HCT116 (cell line): ENCODE results near the gene ESF1. TPM values are rescaled to one million over a fixed set of nuclear protein-coding genes. Genes with fewer than 3 reads are reported as not detected.

Source experiments
- ATAC-seq: fragments of 200-7000 bp; cut with Tn5 transposase; 2 replicates; pipeline ENCODE4 v1.9.1; 2020; ENCODE audit warnings: mild to moderate bottlenecking, moderate library complexity
- BruUV-seq: library from RNA; stranded (reverse); fragments of 400-500 nt; replicated peaks from 2 replicates; lab custom pipeline; 2021; lab: Mats Ljungman, UMichigan
- CTCF ChIA-PET: fragments of 300-600 bp; sonication (Branson Sonifier 250); formaldehyde crosslinking; loops from one replicate; lab custom pipeline; 2021; ENCODE audit warnings: antibody characterized with exemption; lab: Charles Lee
- POLR2A ChIA-PET: fragments of 300-600, 350-600 bp; sonication (Branson Sonifier 250); formaldehyde crosslinking; loops from one replicate; lab custom pipeline; 2021; ENCODE audit warnings: antibody characterized with exemption; lab: Charles Lee
- RAD21 ChIA-PET, 2 experiments: fragments of 300-600 bp; sonication (Branson Sonifier 250); formaldehyde crosslinking; loops; one replicate each; lab custom pipeline; 2023; ENCODE audit warnings: low total read pairs in 2 of 2; ENCODE audit not compliant: uncharacterized antibody in 2 of 2, unreplicated experiment in 2 of 2, low non-redundant PET in 1 of 2; lab: Charles Lee
- DNase-seq: peaks from one replicate; pipeline ENCODE4 v3.0.0-alpha.2; 2010; ENCODE audit warnings: low read depth, low spot score
- H2AFZ ChIP-seq: fragments of 200-600 bp; shearing (Covaris generic), sonication (generic); 2 replicates; pipeline ENCODE4 v1.6.1; 2017; ENCODE audit warnings: low read depth, mixed run types, mixed read lengths, antibody characterized with exemption, low read length; ENCODE audit not compliant: poor library complexity, severe bottlenecking
- H3K27ac ChIP-seq: 2 replicates; pipeline ENCODE4 v1.5.1; 2012; ENCODE audit warnings: low read depth, low read length
- H3K27me3 ChIP-seq: fragments of 200-600 bp; sonication (generic); 2 replicates; pipeline ENCODE4 v1.6.1; 2016; ENCODE audit warnings: mixed run types, low read length, mixed read lengths; ENCODE audit not compliant: insufficient read depth
- H3K36me3 ChIP-seq, 2 experiments: fragments of 200-500 bp in 1 of 2; fragments of 200-600 bp in 1 of 2; sonication (Bioruptor generic) in 1 of 2; sonication (generic) in 1 of 2; 2 replicates each; pipeline versions ENCODE4 v1.5.1 to v1.6.1; 2014 to 2016; ENCODE audit warnings: low read length in 2 of 2, inconsistent platforms in 1 of 2, mixed read lengths in 1 of 2, mixed run types in 1 of 2; ENCODE audit not compliant: insufficient read depth in 2 of 2, control insufficient read depth in 1 of 2
- H3K4me1 ChIP-seq, 2 experiments: fragments of 200-600 bp in 1 of 2; sonication (generic) in 1 of 2; 2 replicates each; pipeline versions ENCODE4 v1.5.1 to v1.6.1; 2012 to 2017; ENCODE audit warnings: low read length in 2 of 2, inconsistent platforms in 1 of 2, mild to moderate bottlenecking in 1 of 2, mixed read lengths in 1 of 2, mixed run types in 1 of 2, moderate library complexity in 1 of 2; ENCODE audit not compliant: insufficient read depth in 2 of 2, control insufficient read depth in 1 of 2
- H3K4me2 ChIP-seq: fragments of 200-600 bp; sonication (generic); 2 replicates; pipeline ENCODE4 v1.6.1; 2017; ENCODE audit warnings: mixed run types, low read length, mixed read lengths
- H3K4me3 ChIP-seq, 2 experiments: fragments of 200-600 bp in 1 of 2; sonication (generic) in 1 of 2; replicated peaks in 1 of 2; 2 replicates each; pipeline ENCODE4 v1.5.1; 2011 to 2016; ENCODE audit warnings: low read length in 2 of 2, control low read depth in 1 of 2, low read depth in 1 of 2, mild to moderate bottlenecking in 1 of 2, mixed read lengths in 1 of 2, mixed run types in 1 of 2
- H3K79me2 ChIP-seq: fragments of 200-600 bp; sonication (generic); 2 replicates; pipeline ENCODE4 v1.6.1; 2017; ENCODE audit warnings: mild to moderate bottlenecking, mixed run types, low read length, moderate library complexity, mixed read lengths; ENCODE audit not compliant: insufficient read depth
- H3K9ac ChIP-seq: fragments of 200-600 bp; sonication (generic); 2 replicates; pipeline ENCODE4 v1.6.1; 2016; ENCODE audit warnings: low read length, mixed read lengths
- H3K9me2 ChIP-seq: fragments of 200-600 bp; sonication (generic), shearing (Covaris generic); 2 replicates; pipeline ENCODE4 v1.6.1; 2017; ENCODE audit warnings: mixed run types, mild to moderate bottlenecking, moderate library complexity; ENCODE audit not compliant: insufficient read depth
- H3K9me3 ChIP-seq, 2 experiments: fragments of 200-500 bp in 1 of 2; fragments of 200-600 bp in 1 of 2; sonication (Bioruptor generic) in 1 of 2; sonication (generic) in 1 of 2; 2 replicates each; pipeline ENCODE4 v1.6.1; 2014 to 2017; ENCODE audit warnings: low read length in 2 of 2, mixed read lengths in 2 of 2, inconsistent platforms in 1 of 2, low read depth in 1 of 2, mild to moderate bottlenecking in 1 of 2, mixed run types in 1 of 2, moderate library complexity in 1 of 2; ENCODE audit not compliant: control insufficient read depth in 1 of 2, insufficient read depth in 1 of 2
- H4K20me1 ChIP-seq: fragments of 200-600 bp; sonication (generic), shearing (Covaris generic); 2 replicates; pipeline ENCODE4 v1.6.1; 2017; ENCODE audit warnings: mixed run types, mild to moderate bottlenecking, moderate library complexity; ENCODE audit not compliant: insufficient read depth
- CBX3 ChIP-seq: IDR thresholded peaks from 2 replicates; pipeline ENCODE4 v1.6.1; 2012; ENCODE audit warnings: low read depth
- CEBPB ChIP-seq: IDR thresholded peaks from 2 replicates; pipeline ENCODE4 v1.6.1; 2012; ENCODE audit warnings: low read depth
- EGR1 ChIP-seq: IDR thresholded peaks from 2 replicates; pipeline ENCODE4 v1.6.1; 2012; ENCODE audit warnings: low read depth
- ELF1 ChIP-seq: IDR thresholded peaks from 2 replicates; pipeline ENCODE4 v1.6.1; 2012; ENCODE audit warnings: low read depth, borderline replicate concordance
- EZH2phosphoT487 ChIP-seq: fragments of 200-600 bp; IDR thresholded peaks from 2 replicates; pipeline ENCODE4 v1.6.1; 2018; ENCODE audit warnings: antibody characterized with exemption, borderline replicate concordance
- POLR2AphosphoS5 ChIP-seq: IDR thresholded peaks from 2 replicates; pipeline ENCODE4 v1.6.1; 2011; ENCODE audit warnings: mild to moderate bottlenecking, low read depth, low read length, moderate library complexity
- TCF7L2 ChIP-seq: IDR thresholded peaks from 2 replicates; pipeline ENCODE4 v1.7.0; 2011; ENCODE audit warnings: borderline replicate concordance, inconsistent platforms; ENCODE audit not compliant: insufficient read depth, insufficient read length; ENCODE audit errors: extremely low read depth
- YY1 ChIP-seq: IDR thresholded peaks from 2 replicates; pipeline ENCODE4 v1.6.1; 2011; ENCODE audit warnings: low read length, low read depth, moderate library complexity, mild to moderate bottlenecking; ENCODE audit not compliant: insufficient replicate concordance; ENCODE audit errors: extremely low read depth
- ZFX ChIP-seq: fragments of 450-650 bp; IDR thresholded peaks from 2 replicates; pipeline ENCODE4 v1.6.1; 2017
- intact Hi-C: fragments of 100-400 bp; cut with micrococcal nuclease; formaldehyde crosslinking; loops from 2 replicates; pipeline ENCODE4 v1.10.0; 2022
- total RNA-seq: library from RNA; stranded (reverse); gene quantifications from one replicate; pipeline ENCODE4 v1.2.1, GENCODE V29; 2021; ENCODE audit not compliant: unreplicated experiment
- TF ChIP-seq, protein P1 (sequence below): IDR thresholded peaks from 2 replicates; pipeline ENCODE4 v1.6.1; 2012
- TF ChIP-seq, protein P2 (sequence below): IDR thresholded peaks from 2 replicates; pipeline ENCODE4 v1.6.1; 2012; ENCODE audit warnings: low read depth

ESF1 gene
- total RNA-seq, 1 experiment from 2014 or later: 25.4 TPM

DNA sequence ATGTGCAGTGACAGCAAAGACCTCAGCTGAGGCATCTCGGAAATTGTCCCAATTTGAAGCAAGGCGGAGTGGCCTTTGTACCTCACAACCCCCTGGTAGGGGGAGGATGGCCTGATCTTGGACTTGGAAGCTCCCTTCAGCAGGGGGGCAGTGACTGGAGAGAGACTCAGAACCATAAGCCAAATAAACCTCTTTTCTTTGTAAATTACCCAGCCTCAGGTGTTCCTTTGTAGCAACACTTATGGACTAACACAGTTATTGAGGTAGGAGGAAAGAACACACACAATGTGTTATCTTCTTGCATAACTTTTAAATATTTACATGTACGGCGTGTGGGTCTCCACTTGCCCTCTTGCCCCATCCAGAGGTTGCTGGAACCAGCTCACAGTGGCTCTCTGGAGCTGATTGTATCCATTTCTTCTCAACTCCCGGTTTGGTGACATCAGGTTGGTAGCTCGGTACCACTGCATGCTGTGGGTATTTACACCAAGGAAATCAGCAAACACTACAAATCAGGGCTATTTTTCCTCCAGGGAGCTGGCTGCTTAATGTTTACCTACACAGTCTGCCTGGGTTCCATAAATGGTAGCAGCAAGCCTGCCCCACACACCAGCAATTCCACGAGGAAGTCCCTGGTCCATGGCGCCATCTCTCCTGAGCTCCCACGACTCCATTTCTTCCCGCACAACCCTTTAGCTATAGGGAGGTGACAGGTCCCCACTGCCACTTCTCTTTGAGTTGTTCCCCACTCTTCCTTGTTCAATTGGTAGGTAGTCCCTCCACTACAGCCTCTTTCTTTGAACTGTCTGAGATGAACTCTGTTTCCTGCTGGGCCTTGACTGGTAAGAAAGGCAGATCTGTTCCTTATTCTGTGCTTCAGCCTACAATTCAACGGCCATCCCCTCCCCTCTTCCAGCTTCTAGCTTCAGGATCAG lies 91.7 kb downstream of the ESF1 start:
- no peaks in the 10 kb centered on the region for H3K36me3 ChIP-seq
- no peaks in the 10 kb centered on the region for H3K79me2 ChIP-seq
- H3K4me2 ChIP-seq: no peak overlapping the region
- ChIA-PET RAD21 (no interaction called here), POLR2A (no interaction called here), CTCF (no interaction called here)
- intact Hi-C loops: no loop called here
- H3K27me3 ChIP-seq: no peaks in the 10 kb centered on the region
- H4K20me1 ChIP-seq: no peaks in the 10 kb centered on the region
- no peak for DNase-seq
- H3K4me3 ChIP-seq: no peak overlapping the region
- H3K4me1 ChIP-seq: no peaks in the 10 kb centered on the region
- TF ChIP-seq, protein P1, sequence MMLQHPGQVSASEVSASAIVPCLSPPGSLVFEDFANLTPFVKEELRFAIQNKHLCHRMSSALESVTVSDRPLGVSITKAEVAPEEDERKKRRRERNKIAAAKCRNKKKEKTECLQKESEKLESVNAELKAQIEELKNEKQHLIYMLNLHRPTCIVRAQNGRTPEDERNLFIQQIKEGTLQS: no peak
- TF ChIP-seq ZFX (no peak), EGR1 (no peak), POLR2AphosphoS5 (no peak)
- H3K9me3 ChIP-seq: no peaks in the 10 kb centered on the region
- H2AFZ ChIP-seq: no peak overlapping the region
- H3K27ac ChIP-seq: no peak overlapping the region
- no peak for ATAC-seq
- H3K9ac ChIP-seq: no peak overlapping the region
- H3K9me2 ChIP-seq: no peaks in the 10 kb centered on the region
- no TSS peak for BruUV-seq

DNA sequence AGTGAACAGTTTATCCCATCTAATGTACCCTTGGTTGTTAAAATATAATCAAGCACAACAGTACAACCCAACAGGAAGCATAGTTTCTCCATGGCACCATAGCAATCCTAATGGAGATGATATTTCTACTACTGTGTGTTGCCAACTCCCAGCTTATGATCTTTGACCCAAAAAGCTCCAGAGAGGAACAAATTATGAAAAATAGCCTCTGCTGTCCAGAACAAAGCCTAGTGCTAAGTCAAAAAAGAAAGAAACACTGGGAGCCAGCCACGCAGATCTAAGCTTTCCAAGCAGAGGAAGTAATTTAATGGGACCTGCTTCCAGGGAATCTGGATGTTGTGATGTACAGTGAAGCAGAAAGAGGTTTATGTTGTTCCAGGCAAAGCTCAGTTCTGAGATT lies 93.8 kb downstream of the ESF1 start:
- POLR2A ChIA-PET: no interaction called here
- no peaks in the 10 kb centered on the region for H3K27me3 ChIP-seq
- no peak overlapping the region for H3K4me2 ChIP-seq
- no peaks in the 10 kb centered on the region for H3K9me2 ChIP-seq
- CTCF ChIA-PET: no interaction called here
- no peak overlapping the region for H3K27ac ChIP-seq
- H3K4me1 ChIP-seq: no peaks in the 10 kb centered on the region
- H3K79me2 ChIP-seq: no peaks in the 10 kb centered on the region
- H3K9ac ChIP-seq: no peak overlapping the region
- no peaks in the 10 kb centered on the region for H3K36me3 ChIP-seq
- no peaks in the 10 kb centered on the region for H4K20me1 ChIP-seq
- H2AFZ ChIP-seq: no peak overlapping the region
- H3K9me3 ChIP-seq: no peaks in the 10 kb centered on the region
- no peak overlapping the region for H3K4me3 ChIP-seq
- RAD21 ChIA-PET: interaction anchor here in 1 of 2 experiments (0.6 kb wide), 1 partner anchor 33 kb away, joined by 4 read pairs; no protein-coding TSS in a partner anchor
- BruUV-seq: no TSS peak
- intact Hi-C loops: no loop called here
- DNase-seq (no peak), ATAC-seq (no peak)
- TF ChIP-seq EGR1 (no peak), CEBPB (no peak), YY1 (no peak), ELF1 (no peak), TCF7L2 (no peak), POLR2AphosphoS5 (no peak), CBX3 (no peak), EZH2phosphoT487 (no peak)
- TF ChIP-seq, protein P1: no peak
- TF ChIP-seq, protein P2, sequence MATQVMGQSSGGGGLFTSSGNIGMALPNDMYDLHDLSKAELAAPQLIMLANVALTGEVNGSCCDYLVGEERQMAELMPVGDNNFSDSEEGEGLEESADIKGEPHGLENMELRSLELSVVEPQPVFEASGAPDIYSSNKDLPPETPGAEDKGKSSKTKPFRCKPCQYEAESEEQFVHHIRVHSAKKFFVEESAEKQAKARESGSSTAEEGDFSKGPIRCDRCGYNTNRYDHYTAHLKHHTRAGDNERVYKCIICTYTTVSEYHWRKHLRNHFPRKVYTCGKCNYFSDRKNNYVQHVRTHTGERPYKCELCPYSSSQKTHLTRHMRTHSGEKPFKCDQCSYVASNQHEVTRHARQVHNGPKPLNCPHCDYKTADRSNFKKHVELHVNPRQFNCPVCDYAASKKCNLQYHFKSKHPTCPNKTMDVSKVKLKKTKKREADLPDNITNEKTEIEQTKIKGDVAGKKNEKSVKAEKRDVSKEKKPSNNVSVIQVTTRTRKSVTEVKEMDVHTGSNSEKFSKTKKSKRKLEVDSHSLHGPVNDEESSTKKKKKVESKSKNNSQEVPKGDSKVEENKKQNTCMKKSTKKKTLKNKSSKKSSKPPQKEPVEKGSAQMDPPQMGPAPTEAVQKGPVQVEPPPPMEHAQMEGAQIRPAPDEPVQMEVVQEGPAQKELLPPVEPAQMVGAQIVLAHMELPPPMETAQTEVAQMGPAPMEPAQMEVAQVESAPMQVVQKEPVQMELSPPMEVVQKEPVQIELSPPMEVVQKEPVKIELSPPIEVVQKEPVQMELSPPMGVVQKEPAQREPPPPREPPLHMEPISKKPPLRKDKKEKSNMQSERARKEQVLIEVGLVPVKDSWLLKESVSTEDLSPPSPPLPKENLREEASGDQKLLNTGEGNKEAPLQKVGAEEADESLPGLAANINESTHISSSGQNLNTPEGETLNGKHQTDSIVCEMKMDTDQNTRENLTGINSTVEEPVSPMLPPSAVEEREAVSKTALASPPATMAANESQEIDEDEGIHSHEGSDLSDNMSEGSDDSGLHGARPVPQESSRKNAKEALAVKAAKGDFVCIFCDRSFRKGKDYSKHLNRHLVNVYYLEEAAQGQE: no peak
